Glutamatergic neuron (in vitro differentiated cells): Measurements from ENCODE around the gene NOL7. TPM values are rescaled to one million over a fixed set of nuclear protein-coding genes. Genes with fewer than 3 reads are reported as not detected.

Source experiments
- DNase-seq: peaks from one replicate; pipeline ENCODE4 v3.0.0; 2022
- H3K27ac Mint-ChIP-seq: one replicate; pipeline ENCODE4 v1.8.0; 2020; ENCODE audit warnings: mild to moderate bottlenecking, mixed read lengths, inconsistent platforms; ENCODE audit not compliant: unreplicated experiment
- H3K27me3 Mint-ChIP-seq: one replicate; pipeline ENCODE4 v1.8.0; 2020; ENCODE audit warnings: mild to moderate bottlenecking, moderate library complexity, mixed read lengths, inconsistent platforms; ENCODE audit not compliant: unreplicated experiment
- H3K36me3 Mint-ChIP-seq: one replicate; pipeline ENCODE4 v1.8.0; 2020; ENCODE audit warnings: mild to moderate bottlenecking, mixed read lengths, inconsistent platforms; ENCODE audit not compliant: unreplicated experiment
- H3K4me1 Mint-ChIP-seq: one replicate; pipeline ENCODE4 v1.8.0; 2020; ENCODE audit warnings: mild to moderate bottlenecking, low read depth, mixed read lengths, inconsistent platforms; ENCODE audit not compliant: unreplicated experiment
- H3K4me3 Mint-ChIP-seq: one replicate; pipeline ENCODE4 v1.8.0; 2020; ENCODE audit warnings: mild to moderate bottlenecking, mixed read lengths, inconsistent platforms; ENCODE audit not compliant: unreplicated experiment
- H3K9me3 Mint-ChIP-seq: one replicate; pipeline ENCODE4 v1.8.0; 2020; ENCODE audit warnings: mild to moderate bottlenecking, moderate library complexity, mixed read lengths, inconsistent platforms; ENCODE audit not compliant: unreplicated experiment
- long read RNA-seq: library from polyadenylated mRNA; unstranded; transcript quantifications from one replicate; pipeline ENCODE4 v2.0.0, GENCODE V29; 2020; ENCODE audit not compliant: unreplicated experiment
- total RNA-seq: library from RNA; stranded (reverse); fragmentation: NEBNext Ultra II Directional; extraction: Animal tissue kit (Norgen Biotek cat#: 25700); gene quantifications from one replicate; pipeline ENCODE4 v1.2.1, GENCODE V29; 2021; ENCODE audit not compliant: unreplicated experiment
- TF ChIP-seq, protein P1 (sequence below): fragments of 200-600 bp; sonication (generic); IDR thresholded peaks from one replicate; pipeline ENCODE4 v1.5.0; 2021; ENCODE audit not compliant: partially characterized antibody, unreplicated experiment

NOL7 gene
- total RNA-seq = 28.0 TPM
- long read RNA-seq, transcript NOL7-202 (8 exons, 1,184 nt) = major isoform, 36 of 41 reads
- long read RNA-seq, partial matches to known transcripts = 3 of 41 reads
- long read RNA-seq, other reads (novel, unspliced or antisense) = 1 of 41 reads

DNA sequence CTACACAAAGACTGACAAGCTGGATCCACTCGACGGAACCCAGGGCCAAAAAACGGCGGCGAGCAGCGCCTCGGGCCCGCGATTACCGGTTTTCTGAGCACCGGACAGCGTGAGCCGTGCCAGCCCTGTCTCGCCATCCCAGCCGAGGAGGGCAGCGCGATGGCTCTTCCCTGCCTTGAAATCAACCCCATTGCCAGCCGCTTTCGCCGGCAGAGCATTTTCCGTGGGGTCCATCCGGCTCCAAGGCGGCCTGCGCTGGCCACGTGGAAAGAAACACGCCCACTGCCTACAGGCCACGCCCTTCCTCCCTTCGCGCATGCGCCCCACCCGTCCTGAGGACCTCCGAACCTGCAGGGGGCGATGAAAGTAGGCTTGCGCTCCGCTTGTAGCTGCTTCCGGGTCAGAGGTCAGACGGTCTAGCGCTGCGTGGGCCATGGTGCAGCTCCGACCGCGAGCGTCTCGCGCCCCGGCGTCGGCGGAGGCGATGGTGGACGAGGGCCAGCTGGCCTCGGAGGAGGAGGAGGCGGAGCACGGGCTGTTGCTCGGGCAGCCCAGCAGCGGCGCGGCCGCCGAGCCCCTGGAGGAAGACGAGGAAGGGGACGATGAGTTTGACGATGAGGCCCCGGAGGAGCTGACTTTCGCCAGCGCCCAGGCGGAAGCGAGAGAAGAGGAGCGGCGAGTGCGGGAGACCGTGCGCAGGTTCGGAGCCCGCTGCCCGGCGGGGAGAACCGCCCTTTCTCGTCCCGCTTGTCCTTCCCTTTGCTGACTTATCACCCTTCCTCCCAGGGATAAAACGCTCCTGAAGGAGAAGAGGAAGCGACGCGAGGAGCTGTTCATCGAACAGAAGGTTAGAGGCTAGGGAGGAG, at the start of gene NOL7:
Gene NOL7 (plus strand): TSS at position 410 of the 866 bp plus-strand sequence. CDS start 24 bp downstream, at position 434.
- peak within 1 kb of the TSS; percentile 92 for H3K4me3 Mint-ChIP-seq
- TF ChIP-seq, protein P1, sequence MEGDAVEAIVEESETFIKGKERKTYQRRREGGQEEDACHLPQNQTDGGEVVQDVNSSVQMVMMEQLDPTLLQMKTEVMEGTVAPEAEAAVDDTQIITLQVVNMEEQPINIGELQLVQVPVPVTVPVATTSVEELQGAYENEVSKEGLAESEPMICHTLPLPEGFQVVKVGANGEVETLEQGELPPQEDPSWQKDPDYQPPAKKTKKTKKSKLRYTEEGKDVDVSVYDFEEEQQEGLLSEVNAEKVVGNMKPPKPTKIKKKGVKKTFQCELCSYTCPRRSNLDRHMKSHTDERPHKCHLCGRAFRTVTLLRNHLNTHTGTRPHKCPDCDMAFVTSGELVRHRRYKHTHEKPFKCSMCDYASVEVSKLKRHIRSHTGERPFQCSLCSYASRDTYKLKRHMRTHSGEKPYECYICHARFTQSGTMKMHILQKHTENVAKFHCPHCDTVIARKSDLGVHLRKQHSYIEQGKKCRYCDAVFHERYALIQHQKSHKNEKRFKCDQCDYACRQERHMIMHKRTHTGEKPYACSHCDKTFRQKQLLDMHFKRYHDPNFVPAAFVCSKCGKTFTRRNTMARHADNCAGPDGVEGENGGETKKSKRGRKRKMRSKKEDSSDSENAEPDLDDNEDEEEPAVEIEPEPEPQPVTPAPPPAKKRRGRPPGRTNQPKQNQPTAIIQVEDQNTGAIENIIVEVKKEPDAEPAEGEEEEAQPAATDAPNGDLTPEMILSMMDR = peak; percentile 84
- H3K36me3 Mint-ChIP-seq = no peaks in the 10 kb centered on the region

DNA sequence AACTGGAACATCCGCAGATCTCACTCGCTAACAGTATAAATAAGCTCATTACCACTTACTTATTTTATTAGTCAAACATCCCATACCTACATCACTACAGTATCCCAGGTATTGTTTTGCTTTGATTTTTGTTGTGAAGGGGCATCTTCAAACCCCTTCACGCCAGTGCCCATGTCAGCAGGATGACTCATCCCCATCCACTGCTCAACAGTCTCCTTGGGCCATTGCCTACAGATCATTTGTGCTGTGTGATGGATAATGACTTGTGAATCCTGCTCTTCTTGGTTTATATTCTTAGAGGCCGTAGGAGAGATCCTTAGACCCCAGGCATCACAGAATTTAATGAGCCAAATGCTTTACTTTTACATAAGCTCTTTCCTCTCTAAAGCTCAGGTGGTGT, 49.2 kb upstream of the NOL7 start:
- no peaks in the 10 kb centered on the region for H3K4me1 Mint-ChIP-seq
- no peaks in the 10 kb centered on the region for H3K36me3 Mint-ChIP-seq
- no peaks in the 10 kb centered on the region for H3K27me3 Mint-ChIP-seq

More for the DNA sequence above, at the start of gene NOL7:
- Mint-ChIP-seq H3K27me3 (no peaks in the 10 kb centered on the region), H3K9me3 (peaks cover 18% of the 10 kb centered on the region), H3K27ac (peak within 1 kb of the TSS; percentile 94), H3K4me1 (peaks cover 9% of the 10 kb centered on the region)
- DNase-seq = peak; percentile 98

DNA sequence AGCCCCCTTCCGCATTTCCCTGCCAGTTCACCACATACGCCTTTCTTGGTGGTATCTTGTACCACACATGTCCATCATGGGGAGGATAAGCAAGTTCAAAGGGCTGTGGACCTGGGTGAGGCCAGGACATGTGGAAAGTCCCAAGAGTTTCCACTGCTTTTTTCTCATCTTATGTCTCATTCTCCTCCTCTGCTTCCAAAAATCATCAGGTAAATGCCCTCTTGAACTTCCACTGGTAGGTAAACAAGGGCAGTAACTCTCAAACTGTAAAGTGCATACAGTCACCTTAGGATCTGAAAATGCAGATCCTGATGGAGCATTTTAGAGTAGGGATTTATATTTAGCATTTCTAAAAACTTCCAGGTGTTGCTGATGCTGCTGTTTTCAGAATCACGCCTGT, 48.6 kb upstream of the NOL7 start:
- Mint-ChIP-seq H3K27me3 (peaks cover 1% of the 10 kb centered on the region), H3K36me3 (no peaks in the 10 kb centered on the region), H3K4me1 (no peaks in the 10 kb centered on the region), H3K4me3 (no peak overlapping the region), H3K9me3 (peaks cover 2% of the 10 kb centered on the region), H3K27ac (no peak overlapping the region)
- TF ChIP-seq, protein P1 = no peak
- no peak for DNase-seq

More for the DNA sequence above, 49.2 kb upstream of the NOL7 start:
- TF ChIP-seq, protein P1 = no peak
- Mint-ChIP-seq H3K27ac (no peak overlapping the region), H3K4me3 (no peak overlapping the region), H3K9me3 (peaks cover 2% of the 10 kb centered on the region)
- no peak for DNase-seq

DNA sequence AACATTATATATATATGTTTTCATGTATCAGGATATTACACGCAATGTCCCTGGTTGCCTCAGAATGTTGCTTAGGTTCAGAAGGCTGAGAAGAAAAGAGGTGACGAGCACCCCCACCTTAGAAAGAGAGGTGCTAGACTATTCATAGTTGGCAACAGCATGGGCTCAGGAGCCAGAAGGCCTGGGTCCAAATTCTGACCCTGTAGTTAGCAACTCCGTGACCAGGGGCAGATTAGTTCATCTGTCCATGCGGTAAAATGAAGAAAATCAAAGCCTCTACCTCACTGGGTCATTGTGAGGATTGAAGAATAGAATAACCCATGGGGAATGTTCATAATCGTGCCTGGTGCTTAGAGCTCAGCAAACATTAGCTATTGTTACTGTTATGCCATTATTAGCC, 46.2 kb upstream of the NOL7 start:
- no peak overlapping the region for H3K4me3 Mint-ChIP-seq
- H3K36me3 Mint-ChIP-seq = no peaks in the 10 kb centered on the region
- H3K27me3 Mint-ChIP-seq = peaks cover 3% of the 10 kb centered on the region
- no peak for DNase-seq
- H3K27ac Mint-ChIP-seq = no peak overlapping the region
- TF ChIP-seq, protein P1 = no peak
- peaks cover 2% of the 10 kb centered on the region for H3K9me3 Mint-ChIP-seq
- H3K4me1 Mint-ChIP-seq = no peaks in the 10 kb centered on the region

DNA sequence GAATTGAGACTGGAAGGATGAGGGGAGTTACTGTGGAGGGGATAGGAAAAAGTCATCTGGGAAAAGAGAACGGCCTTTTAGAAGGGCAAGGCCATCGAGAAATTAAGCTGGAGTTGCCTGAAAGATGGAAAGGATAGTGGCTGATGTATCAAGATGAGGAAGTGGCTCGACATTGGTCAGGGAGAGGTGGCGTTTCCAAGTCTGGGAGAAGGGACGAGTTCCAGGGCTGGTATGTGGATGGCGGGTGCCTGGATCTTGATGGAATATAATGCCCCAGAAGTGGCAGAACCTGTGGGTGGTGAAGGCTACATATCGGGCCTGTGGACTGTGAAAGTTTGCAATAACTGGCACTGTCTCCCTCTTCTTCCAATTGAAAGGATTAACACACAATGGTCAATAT, 42.9 kb upstream of the NOL7 start:
- H3K4me1 Mint-ChIP-seq = no peaks in the 10 kb centered on the region
- H3K27ac Mint-ChIP-seq = no peak overlapping the region
- TF ChIP-seq, protein P1 = no peak
- no peak for DNase-seq
- H3K4me3 Mint-ChIP-seq = no peak overlapping the region
- no peaks in the 10 kb centered on the region for H3K36me3 Mint-ChIP-seq
- peaks cover 3% of the 10 kb centered on the region for H3K27me3 Mint-ChIP-seq
- peaks cover 2% of the 10 kb centered on the region for H3K9me3 Mint-ChIP-seq
